HFFc6 (cell line): ENCODE measurements around the gene LRRC3. TPM values are rescaled to one million over a fixed set of nuclear protein-coding genes. Genes with fewer than 3 reads are reported as not detected.

Experiments used
- DNase-seq: peaks from one replicate; pipeline ENCODE4 v3.0.0-alpha.2; 2018
- H3K27ac Mint-ChIP-seq: 2 replicates; pipeline ENCODE4 v1.8.0; 2020; ENCODE audit warnings: mild to moderate bottlenecking, mixed read lengths
- H3K27me3 Mint-ChIP-seq: 2 replicates; pipeline ENCODE4 v1.8.0; 2021; ENCODE audit warnings: mild to moderate bottlenecking, moderate library complexity, mixed read lengths; ENCODE audit not compliant: insufficient read depth
- H3K36me3 Mint-ChIP-seq: 2 replicates; pipeline ENCODE4 v1.8.0; 2021; ENCODE audit warnings: low read depth, mixed read lengths
- H3K4me1 Mint-ChIP-seq: 2 replicates; pipeline ENCODE4 v1.8.0; 2020; ENCODE audit warnings: low read depth, mixed read lengths
- H3K4me3 Mint-ChIP-seq: 2 replicates; pipeline ENCODE4 v1.8.0; 2020; ENCODE audit warnings: mild to moderate bottlenecking, moderate library complexity, mixed read lengths
- H3K9me3 Mint-ChIP-seq: 2 replicates; pipeline ENCODE4 v1.8.0; 2020; ENCODE audit warnings: mild to moderate bottlenecking, mixed read lengths
- CTCF ChIP-seq: fragments of 200-600 bp; sonication (generic); IDR thresholded peaks from 2 replicates; pipeline ENCODE4 v1.5.0; 2021; ENCODE audit warnings: antibody characterized with exemption, mild to moderate bottlenecking
- total RNA-seq, 6 experiments: library from RNA; stranded (reverse); fragmentation: NEBNext Ultra II Directional; extraction: Animal tissue kit (Norgen Biotek cat#: 25700); gene quantifications; 2 replicates in 1 of 6; 3 replicates in 5 of 6; pipeline ENCODE4 v1.2.3, GENCODE V29; 2021

Gene LRRC3
- total RNA-seq, 6 experiments from 2014 or later = not detected

GRCh38 chr21:44471996-44472395 lies 16.7 kb downstream of the LRRC3 start:
- no peak for TF ChIP-seq CTCF
- H3K4me1 Mint-ChIP-seq = no peaks in the 10 kb centered on the region
- no peaks in the 10 kb centered on the region for H3K36me3 Mint-ChIP-seq
- H3K4me3 Mint-ChIP-seq = no peak overlapping the region
- peaks cover 7% of the 10 kb centered on the region for H3K9me3 Mint-ChIP-seq
- H3K27me3 Mint-ChIP-seq = peaks cover 6% of the 10 kb centered on the region
- DNase-seq = no peak
- H3K27ac Mint-ChIP-seq = no peak overlapping the region

GRCh38 chr21:44473915-44474555 lies 18.7 kb downstream of the LRRC3 start:
- peaks cover 14% of the 10 kb centered on the region for H3K27me3 Mint-ChIP-seq
- no peak for TF ChIP-seq CTCF
- H3K4me1 Mint-ChIP-seq = no peaks in the 10 kb centered on the region
- H3K4me3 Mint-ChIP-seq = no peak overlapping the region
- H3K27ac Mint-ChIP-seq = no peak overlapping the region
- peaks cover 4% of the 10 kb centered on the region for H3K9me3 Mint-ChIP-seq
- H3K36me3 Mint-ChIP-seq = no peaks in the 10 kb centered on the region
- DNase-seq = no peak

GRCh38 chr21:44475266-44475845 lies 20.0 kb downstream of the LRRC3 start:
- Mint-ChIP-seq H3K27ac (no peak overlapping the region), H3K27me3 (peaks cover 12% of the 10 kb centered on the region), H3K36me3 (no peaks in the 10 kb centered on the region), H3K4me3 (no peak overlapping the region), H3K9me3 (no peaks in the 10 kb centered on the region), H3K4me1 (no peaks in the 10 kb centered on the region)
- no peak for DNase-seq
- no peak for TF ChIP-seq CTCF

- no peaks in the 10 kb centered on the region for H3K4me1 Mint-ChIP-seq
- no peaks in the 10 kb centered on the region for H3K9me3 Mint-ChIP-seq
- TF ChIP-seq CTCF = no peak
- peaks cover 10% of the 10 kb centered on the region for H3K27me3 Mint-ChIP-seq
- H3K36me3 Mint-ChIP-seq = no peaks in the 10 kb centered on the region
- DNase-seq = no peak
- H3K27ac Mint-ChIP-seq = no peak overlapping the region
- no peak overlapping the region for H3K4me3 Mint-ChIP-seq
Observed at GRCh38 chr21:44477131-44477530, 21.8 kb downstream of the LRRC3 start.

GRCh38 chr21:44477712-44478111 lies 22.4 kb downstream of the LRRC3 start:
- Mint-ChIP-seq H3K9me3 (no peaks in the 10 kb centered on the region), H3K27me3 (peaks cover 15% of the 10 kb centered on the region), H3K27ac (no peak overlapping the region), H3K36me3 (no peaks in the 10 kb centered on the region), H3K4me3 (no peak overlapping the region), H3K4me1 (no peaks in the 10 kb centered on the region)
- TF ChIP-seq CTCF = no peak
- no peak for DNase-seq
